GM21619 (cell line): Measurements from ENCODE around the gene PTCH1.

Experiments
- ATAC-seq: cut with Tn5 transposase; IDR thresholded peaks from one replicate; pipeline ENCODE4 v1.9.1; 2021; ENCODE audit not compliant: unreplicated experiment

Gene PTCH1

GRCh38 chr9:95441081-95441480 is 75.7 kb downstream of the PTCH1 start:
- no peak for ATAC-seq

- no peak for ATAC-seq
Observed at GRCh38 chr9:95440447-95440846, 76.3 kb downstream of the PTCH1 start.

GRCh38 chr9:95438561-95439357 is 78.0 kb downstream of the PTCH1 start:
- ATAC-seq, result no peak

GRCh38 chr9:95437559-95437958 is 79.2 kb downstream of the PTCH1 start:
- no peak for ATAC-seq

- ATAC-seq, result no peak
Observed at GRCh38 chr9:95436416-95436815, 80.4 kb downstream of the PTCH1 start.

- ATAC-seq, result no peak
Observed at GRCh38 chr9:95435074-95435728, 81.6 kb downstream of the PTCH1 start.

GRCh38 chr9:95434116-95435073 is 82.4 kb downstream of the PTCH1 start:
- ATAC-seq, result no peak

GRCh38 chr9:95433096-95433819 is 83.5 kb downstream of the PTCH1 start:
- ATAC-seq, result no peak

- no peak for ATAC-seq
Observed at GRCh38 chr9:95431286-95431685, 85.5 kb downstream of the PTCH1 start.

GRCh38 chr9:95429948-95430620 is 86.7 kb downstream of the PTCH1 start:
- ATAC-seq, result no peak

- ATAC-seq, result no peak
Observed at GRCh38 chr9:95429096-95429495, 87.7 kb downstream of the PTCH1 start.

GRCh38 chr9:95425910-95426551 is 90.7 kb downstream of the PTCH1 start:
- ATAC-seq, result no peak

GRCh38 chr9:95422650-95423049 is 94.1 kb downstream of the PTCH1 start:
- no peak for ATAC-seq

- no peak for ATAC-seq
Observed at GRCh38 chr9:95420518-95420917, 96.3 kb downstream of the PTCH1 start.

- no peak for ATAC-seq
Observed at GRCh38 chr9:95419444-95419843, 97.3 kb downstream of the PTCH1 start.

- ATAC-seq, result no peak
Observed at GRCh38 chr9:95415158-95415557, 101.6 kb downstream of the PTCH1 start.

GRCh38 chr9:95413793-95414192 is 103.0 kb downstream of the PTCH1 start:
- no peak for ATAC-seq

GRCh38 chr9:95411054-95411892 is 105.5 kb downstream of the PTCH1 start:
- no peak for ATAC-seq
